GM21528 (cell line): Measurements from ENCODE around the gene KRTAP10-1.
"Not testable (repeated sequence)": the region's sequence is repeated elsewhere in the genome, so short reads cannot be mapped to it uniquely, and the experiment has no call there.

Source experiments
- ATAC-seq: cut with Tn5 transposase; IDR thresholded peaks from one replicate; pipeline ENCODE4 v1.9.1; 2021; ENCODE audit warnings: mild to moderate bottlenecking, moderate library complexity; ENCODE audit not compliant: unreplicated experiment, low FRiP score

The KRTAP10-1 gene

DNA sequence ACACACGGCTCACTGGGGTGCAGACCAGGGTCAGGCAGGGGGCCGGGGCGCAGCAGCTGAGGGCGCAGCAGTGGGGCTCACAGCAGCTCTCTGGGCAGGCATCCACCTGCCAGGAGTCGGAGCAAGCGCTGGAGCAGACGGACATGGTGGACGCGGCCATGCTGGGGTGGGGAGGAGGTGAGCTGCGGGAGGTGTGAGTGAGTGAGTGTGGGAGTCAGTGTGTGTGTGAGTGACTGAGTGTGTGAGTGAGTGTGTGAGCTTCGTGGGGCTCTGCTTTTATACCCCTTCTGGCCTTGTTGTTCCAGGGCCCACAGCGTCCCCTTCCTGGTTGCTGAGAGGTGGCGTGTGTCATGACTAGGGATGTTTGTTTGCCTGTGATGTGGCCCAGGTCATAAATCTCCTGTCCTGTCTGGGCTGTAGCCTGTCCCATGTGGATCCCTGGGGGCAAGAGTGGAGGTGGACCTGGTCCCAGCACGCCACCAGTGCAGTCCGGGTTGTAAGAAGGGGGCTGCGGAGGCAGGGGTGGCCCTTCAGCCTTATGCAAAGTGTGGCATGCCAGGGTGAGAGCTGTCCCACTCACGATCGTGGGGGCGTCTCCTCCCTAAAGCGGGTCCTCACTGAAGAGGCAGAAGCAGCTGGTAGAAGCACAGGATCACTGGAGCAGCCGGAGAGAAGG is at the start of gene KRTAP10-1:
KRTAP10-1 (minus strand) TSS at position 205 of the 676 bp plus-strand sequence; CDS start at position 160, 45 bp downstream.
- ATAC-seq = no peak

DNA sequence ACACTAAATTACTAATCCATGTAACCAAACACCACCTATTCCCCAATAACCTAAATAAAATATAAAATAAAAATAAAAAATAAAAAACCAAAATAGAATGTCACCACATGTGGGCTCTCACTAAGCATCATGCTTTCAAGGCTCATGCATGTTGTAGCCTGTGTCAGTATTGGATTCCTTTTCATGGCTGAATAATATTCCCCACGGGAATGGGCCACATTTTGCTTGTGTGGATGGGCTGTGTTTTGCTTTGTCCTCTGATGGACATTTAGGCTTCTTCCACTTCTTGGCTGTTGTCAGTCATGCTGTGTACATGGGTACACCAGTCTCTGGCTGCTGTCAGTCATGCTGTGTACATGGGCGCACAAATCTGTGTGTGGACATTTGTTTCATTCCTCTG is 49.1 kb upstream of the KRTAP10-1 start:
- no peak for ATAC-seq

DNA sequence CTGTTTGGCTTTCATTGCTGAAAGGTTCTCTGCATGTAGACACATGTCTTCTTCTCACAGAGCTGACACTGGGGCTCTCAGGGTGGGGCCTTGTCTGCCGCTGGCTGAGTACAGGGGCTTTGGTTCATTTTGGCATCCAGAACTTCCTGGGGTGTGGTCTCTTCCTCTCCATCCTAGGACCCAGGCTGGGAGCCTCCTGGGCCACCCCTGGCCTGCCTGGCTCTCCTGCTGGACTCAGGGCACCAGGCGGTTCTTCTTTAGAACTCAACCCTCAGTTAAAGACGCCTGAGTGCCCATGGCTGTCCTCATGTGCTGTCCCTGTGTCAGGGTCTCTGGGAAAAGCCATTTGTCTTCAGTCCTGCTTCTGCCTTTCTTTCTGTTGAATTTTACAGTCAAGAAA is 45.9 kb upstream of the KRTAP10-1 start:
- ATAC-seq = no peak

GRCh38 chr21:44583800-44584147 is 43.8 kb upstream of the KRTAP10-1 start:
- no peak for ATAC-seq

DNA sequence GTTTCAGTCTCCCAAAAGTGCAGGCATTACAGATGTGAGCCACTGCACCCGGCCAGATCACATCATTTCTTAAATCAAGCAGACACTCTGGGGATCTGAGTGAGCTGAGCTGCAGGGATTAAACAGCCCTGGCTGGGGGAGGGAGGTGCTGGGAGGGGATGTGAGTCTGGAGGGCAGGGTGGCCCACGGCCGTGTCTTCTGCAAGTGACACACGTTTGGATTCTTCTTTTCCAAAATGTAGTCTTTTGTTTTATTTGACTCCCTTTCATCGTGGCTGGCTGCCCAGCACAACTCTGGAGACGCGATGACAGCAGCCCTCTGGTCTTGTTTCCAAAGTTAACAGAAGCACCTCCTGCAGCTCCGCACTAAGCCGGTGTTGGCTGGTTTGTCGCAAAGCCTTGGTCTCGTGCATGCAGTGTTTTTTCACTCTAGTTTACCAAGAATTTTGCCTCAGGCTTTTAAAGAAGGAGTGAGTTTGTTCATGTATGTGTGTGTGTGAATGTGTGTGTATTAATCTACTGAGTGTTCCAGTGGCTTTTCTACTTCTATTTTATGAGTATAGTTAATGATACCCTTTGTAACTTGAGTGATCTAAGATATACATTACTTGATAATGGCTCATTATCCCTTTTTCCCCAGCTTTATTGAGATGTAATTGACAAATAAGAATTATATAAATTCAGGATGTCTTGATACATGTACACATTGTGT is 43.2 kb upstream of the KRTAP10-1 start:
- no peak for ATAC-seq

DNA sequence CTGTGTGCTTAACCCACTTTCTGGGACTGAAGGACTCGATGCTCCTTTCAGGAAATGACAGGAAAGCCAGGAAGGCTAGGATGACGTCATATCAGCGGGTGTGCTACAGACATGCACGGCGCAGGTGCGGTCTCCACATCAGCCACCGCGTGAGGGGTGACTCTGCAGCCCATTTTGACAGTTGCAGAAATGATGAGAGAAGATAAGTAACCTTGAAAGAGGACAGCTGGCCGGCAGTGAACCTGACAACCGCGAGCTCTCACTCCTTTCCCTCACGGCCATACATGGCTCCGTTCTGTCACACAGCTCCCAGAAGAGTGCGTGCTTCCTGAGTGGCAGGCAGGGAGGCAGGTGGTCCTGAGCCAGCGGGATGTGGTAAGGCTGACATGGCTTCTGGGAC is 42.1 kb upstream of the KRTAP10-1 start:
- ATAC-seq = no peak

- ATAC-seq = no peak
Measured at GRCh38 chr21:44581158-44581557, 41.2 kb upstream of the KRTAP10-1 start.

DNA sequence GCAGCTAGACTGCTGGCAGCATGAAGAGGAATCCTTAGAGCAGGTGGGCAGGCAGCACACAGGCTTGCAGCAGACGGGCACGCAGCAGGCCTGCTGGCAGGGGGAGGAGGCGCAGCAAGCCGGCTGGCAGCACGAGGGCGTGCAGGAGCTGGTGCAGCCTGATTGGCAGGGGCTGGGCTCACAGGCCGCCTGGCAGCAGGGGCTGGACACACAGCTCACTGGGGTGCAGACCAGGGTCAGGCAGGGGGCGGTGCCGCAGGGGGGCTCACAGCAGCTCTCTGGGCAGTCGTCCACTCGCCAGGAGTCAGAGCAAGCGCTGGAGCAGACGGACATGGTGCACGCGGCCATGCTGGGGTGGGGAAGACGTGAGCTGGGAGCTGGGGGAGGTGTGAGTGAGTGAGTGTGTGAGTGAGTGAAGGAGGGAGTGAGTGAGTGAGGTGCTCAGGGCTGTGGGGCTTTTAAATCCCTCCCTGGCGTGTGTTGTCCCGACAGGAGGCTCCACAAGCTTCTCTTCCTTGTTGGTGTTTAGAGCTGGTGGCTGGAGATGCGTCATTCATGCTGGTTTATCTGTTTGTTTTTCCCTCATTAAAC is 40.3 kb upstream of the KRTAP10-1 start, which contains the start of gene KRTAP10-5:
KRTAP10-5 (minus strand) TSS at position 374 of the 591 bp plus-strand sequence; CDS start at position 348, 26 bp downstream.
- not testable (repeated sequence) for ATAC-seq

DNA sequence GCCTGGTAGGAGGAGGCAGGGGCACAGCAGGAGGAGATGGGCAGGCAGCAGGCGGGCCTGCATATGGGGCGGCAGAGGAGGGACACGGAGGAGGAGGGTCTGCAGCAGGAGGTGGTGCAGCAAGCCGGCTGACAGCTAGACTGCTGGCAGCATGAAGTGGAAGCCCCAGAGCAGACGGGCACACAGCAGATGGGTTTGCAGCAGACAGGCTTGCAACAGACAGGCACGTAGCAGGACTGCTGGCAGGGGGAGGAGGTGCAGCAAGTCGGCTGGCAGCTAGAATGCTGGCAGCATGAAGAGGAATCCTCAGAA is 39.8 kb upstream of the KRTAP10-1 start:
- no peak for ATAC-seq

- no peak for ATAC-seq
Measured at GRCh38 chr21:44579056-44579832, 39.2 kb upstream of the KRTAP10-1 start.

GRCh38 chr21:44578371-44579055 is 38.5 kb upstream of the KRTAP10-1 start:
- no peak for ATAC-seq

DNA sequence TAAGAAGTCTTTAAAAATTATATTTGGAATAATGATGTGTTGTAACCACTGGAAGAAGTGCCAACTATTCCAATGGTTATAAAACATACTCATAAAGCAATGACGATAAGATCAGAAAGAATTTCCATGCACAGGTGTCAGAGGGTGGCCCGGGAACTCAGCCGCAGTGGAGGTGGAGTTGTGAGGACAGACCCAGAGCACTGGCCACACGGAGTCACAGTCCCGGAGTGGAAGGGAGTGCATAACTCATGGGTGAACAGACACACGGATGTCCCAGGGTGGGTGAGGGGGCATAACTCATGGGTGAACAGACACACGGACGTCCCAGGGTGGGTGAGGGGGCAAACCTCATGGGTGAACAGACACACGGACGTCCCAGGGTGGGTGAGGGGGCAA is 36.0 kb upstream of the KRTAP10-1 start:
- no peak for ATAC-seq

GRCh38 chr21:44575307-44576024 is 35.5 kb upstream of the KRTAP10-1 start:
- no peak for ATAC-seq

- no peak for ATAC-seq
Measured at GRCh38 chr21:44574457-44575306, 34.7 kb upstream of the KRTAP10-1 start.

DNA sequence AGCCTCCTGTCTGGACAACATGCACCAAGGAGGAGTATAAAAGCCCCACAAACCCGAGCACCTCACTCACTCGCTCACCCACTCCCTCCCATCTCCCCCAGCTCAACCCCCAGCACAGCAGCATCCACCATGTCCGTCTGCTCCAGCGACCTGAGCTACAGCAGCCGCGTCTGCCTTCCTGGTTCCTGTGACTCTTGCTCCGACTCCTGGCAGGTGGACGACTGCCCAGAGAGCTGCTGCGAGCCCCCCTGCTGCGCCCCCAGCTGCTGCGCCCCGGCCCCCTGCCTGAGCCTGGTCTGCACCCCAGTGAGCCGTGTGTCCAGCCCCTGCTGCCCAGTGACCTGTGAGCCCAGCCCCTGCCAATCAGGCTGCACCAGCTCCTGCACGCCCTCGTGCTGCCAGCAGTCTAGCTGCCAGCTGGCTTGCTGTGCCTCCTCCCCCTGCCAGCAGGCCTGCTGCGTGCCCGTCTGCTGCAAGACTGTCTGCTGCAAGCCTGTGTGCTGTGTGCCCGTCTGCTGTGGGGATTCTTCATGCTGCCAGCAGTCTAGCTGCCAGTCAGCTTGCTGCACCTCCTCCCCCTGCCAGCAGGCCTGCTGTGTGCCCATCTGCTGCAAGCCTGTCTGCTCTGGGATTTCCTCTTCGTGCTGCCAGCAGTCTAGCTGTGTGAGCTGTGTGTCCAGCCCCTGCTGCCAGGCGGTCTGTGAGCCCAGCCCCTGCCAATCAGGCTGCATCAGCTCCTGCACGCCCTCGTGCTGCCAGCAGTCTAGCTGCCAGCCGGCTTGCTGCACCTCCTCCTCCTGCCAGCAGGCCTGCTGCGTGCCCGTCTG is 33.8 kb upstream of the KRTAP10-1 start, which contains the start of gene KRTAP10-4:
KRTAP10-4 (plus strand) TSS at position 100 of the 827 bp plus-strand sequence; CDS start at position 130, 30 bp downstream.
- not testable (repeated sequence) for ATAC-seq

GRCh38 chr21:44572959-44573583 is 33.1 kb upstream of the KRTAP10-1 start:
- no peak for ATAC-seq
